ENCODE results near the gene RBFOX2.
"Not testable (repeated sequence)": the region's sequence is repeated elsewhere in the genome, so short reads cannot be mapped to it uniquely, and the experiment has no call there.

RBFOX2 gene

DNA sequence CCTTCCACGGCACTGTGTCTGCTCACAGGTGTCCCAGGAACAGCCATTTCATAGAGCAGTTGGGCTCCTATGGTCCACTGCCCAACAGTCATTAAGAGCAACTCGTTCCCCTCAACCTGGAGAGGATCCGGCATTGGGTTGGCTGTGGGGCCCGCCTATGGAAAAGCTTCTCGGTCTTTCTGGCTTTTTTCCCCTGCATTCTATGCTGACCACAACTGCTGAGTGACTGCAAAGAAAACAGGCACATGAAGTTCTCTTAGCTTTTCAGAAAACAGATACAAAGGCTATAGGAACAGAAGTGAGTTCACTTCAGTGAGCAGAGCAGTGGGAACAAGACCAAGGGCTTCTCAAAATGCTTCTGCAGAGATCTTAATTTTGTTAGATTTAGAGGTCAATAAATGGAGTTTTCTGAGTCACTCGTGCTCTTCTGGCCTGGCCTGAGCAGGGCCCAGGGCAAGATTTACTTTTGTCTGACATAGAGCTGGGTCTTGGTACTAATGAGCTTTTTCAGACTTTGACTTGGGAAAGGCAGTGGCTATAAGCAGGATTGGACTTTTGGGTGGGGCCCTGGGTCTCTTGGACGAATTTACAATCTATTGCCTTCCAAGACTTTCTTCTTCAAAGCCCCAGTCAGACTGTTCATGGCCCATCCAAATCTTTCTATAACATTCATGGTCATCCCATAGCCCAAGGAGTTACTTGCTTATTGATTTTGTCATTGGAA is 324.6 kb downstream of the RBFOX2 start:
- CTCF ChIA-PET: interaction anchor here (1.0 kb wide), 1 partner anchor 9 kb away, joined by 3 read pairs; no protein-coding TSS in a partner anchor
- POLR2A ChIA-PET: no interaction called here
- TF ChIP-seq, protein P1, sequence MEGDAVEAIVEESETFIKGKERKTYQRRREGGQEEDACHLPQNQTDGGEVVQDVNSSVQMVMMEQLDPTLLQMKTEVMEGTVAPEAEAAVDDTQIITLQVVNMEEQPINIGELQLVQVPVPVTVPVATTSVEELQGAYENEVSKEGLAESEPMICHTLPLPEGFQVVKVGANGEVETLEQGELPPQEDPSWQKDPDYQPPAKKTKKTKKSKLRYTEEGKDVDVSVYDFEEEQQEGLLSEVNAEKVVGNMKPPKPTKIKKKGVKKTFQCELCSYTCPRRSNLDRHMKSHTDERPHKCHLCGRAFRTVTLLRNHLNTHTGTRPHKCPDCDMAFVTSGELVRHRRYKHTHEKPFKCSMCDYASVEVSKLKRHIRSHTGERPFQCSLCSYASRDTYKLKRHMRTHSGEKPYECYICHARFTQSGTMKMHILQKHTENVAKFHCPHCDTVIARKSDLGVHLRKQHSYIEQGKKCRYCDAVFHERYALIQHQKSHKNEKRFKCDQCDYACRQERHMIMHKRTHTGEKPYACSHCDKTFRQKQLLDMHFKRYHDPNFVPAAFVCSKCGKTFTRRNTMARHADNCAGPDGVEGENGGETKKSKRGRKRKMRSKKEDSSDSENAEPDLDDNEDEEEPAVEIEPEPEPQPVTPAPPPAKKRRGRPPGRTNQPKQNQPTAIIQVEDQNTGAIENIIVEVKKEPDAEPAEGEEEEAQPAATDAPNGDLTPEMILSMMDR (IDR thresholded peaks at IDR 0.05; ENCODE audit: control extremely low read depth, extremely low read depth, low read depth, missing control alignments): no peak
- no peak for DNase-seq (ENCODE audit: extremely low spot score)

DNA sequence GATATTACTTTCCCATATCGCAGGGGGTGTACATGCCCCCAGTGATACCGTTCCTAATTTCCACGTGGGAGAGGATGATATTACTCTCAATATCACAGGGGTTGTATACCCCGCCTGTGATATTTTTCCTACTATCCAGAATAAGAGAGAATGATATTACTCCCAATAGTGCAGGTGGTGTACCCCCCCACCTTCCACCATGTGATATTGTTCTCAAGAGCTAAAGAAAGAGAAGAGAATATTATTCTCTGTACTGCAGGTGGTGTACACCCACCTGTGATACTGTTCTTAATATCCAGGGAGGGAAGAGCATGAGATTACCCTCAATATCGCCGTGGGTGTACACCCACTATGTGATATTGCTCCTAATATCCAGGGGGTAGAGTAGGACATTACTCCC is 328.8 kb downstream of the RBFOX2 start:
- POLR2A ChIA-PET; DNase-seq (ENCODE audit: extremely low spot score); CTCF ChIA-PET: not testable (repeated sequence)

DNA sequence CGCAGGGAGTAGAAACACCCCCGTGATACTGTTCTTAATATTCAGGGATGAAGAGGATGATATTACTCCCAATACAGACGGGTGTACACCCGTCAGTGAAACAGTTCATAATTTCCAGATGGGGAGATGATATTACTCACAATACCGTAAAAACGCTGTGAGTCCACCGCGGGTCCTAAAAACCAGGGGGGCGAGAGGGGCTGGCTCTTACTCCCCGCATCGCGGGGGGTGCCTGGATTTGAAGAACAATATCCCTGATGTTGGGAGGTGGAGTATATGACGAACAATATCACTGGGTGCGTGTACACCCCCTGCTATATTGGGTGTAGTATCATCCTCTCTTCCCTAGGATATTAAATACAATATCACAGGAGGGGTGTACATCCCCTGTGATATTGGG is 331.5 kb downstream of the RBFOX2 start:
- ChIA-PET POLR2A (no interaction called here), CTCF (no interaction called here)
- TF ChIP-seq, protein P1 (IDR thresholded peaks at IDR 0.05; ENCODE audit: control extremely low read depth, extremely low read depth, low read depth, missing control alignments): no peak
- no peak for DNase-seq (ENCODE audit: extremely low spot score)

DNA sequence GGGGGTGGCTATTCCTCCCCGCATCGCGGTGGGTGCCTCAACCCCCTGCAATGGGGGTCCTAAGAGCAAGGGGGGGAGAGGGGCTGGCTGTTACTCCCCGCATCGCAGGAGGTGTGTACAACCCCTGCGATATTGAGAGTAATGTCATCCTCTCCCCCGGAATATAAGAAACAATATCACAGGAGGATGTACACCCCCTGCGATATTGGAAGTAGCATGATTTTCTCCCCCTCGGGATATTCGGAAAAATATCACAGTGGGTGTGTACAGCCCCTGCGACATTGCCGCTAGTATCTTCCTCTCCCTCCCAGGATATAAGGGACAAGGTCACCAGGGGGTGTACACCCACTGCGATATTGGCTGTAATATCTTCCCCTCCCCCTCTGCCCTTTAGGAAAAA is 333.4 kb downstream of the RBFOX2 start:
- ChIA-PET POLR2A (no interaction called here), CTCF (no interaction called here)
- TF ChIP-seq, protein P1 (IDR thresholded peaks at IDR 0.05; ENCODE audit: control extremely low read depth, extremely low read depth, low read depth, missing control alignments): no peak
- DNase-seq (ENCODE audit: extremely low spot score): no peak

DNA sequence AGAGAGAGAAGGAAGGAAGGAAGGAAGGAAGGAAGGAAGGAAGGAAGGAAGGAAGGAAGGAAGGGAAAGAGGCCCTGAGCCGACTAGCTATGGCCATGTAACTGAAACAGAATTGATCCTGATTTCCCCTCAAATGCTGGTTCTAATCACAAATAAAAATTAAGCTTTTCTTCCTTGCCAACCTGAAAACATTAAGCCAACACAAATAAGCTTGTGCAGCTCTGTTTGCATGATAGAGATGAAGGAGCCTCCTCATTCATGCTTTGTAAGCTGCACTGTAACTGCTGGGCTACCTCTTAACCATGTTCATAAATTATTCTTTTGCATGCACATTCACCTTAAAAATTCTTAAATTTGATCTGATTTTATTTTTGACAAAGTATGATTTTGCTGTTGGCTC is 338.6 kb downstream of the RBFOX2 start:
- ChIA-PET POLR2A (interaction anchor here (0.6 kb wide), 1 partner anchor 16 kb away, joined by 5 read pairs; no protein-coding TSS in a partner anchor), CTCF (no interaction called here)
- TF ChIP-seq, protein P1 (IDR thresholded peaks at IDR 0.05; ENCODE audit: control extremely low read depth, extremely low read depth, low read depth, missing control alignments): no peak
- no peak for DNase-seq (ENCODE audit: extremely low spot score)

DNA sequence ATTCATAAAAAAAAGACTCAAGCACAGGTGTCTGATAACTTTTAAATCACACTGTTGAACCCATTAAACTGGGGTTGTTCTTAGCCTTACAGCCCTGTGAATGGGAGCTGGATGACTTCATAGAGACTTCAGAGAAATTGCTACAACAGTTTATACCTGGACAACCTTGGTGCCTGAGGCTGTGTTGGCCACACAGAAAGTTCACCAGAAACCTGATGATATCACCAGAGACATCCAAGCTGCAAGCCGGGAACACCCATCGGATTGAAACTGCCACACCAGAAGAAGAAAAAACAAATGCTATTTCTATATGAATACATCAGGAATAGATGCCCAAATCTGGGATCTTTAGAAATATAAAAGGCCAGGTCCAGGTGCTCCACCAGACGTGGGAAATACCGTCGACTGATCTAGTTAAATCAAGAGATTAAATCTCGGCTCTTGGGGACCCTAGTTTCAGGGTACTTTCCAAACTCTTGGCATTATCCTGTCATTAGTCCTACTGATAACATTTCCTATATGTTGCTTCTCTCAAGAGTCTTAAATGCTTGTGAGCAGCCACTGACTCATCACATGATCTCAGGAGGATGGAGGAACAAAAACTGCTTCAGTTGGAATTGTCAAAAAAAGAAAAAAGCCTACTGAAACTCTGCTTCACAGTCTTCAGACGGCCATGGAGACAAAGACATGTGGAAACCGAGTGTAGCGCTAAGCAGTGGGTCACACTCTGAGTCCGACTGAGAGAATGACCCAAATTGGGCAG is 339.5 kb downstream of the RBFOX2 start:
- POLR2A ChIA-PET: no interaction called here
- TF ChIP-seq, protein P1 (IDR thresholded peaks at IDR 0.05; ENCODE audit: control extremely low read depth, extremely low read depth, low read depth, missing control alignments): no peak
- CTCF ChIA-PET: no interaction called here
- DNase-seq (ENCODE audit: extremely low spot score): no peak
